NCI-H1436 (cell line): ENCODE data around the gene DCP1B.
"Not testable (repeated sequence)": the region's sequence is repeated elsewhere in the genome, so short reads cannot be mapped to it uniquely, and the experiment has no call there.

ENCODE experiments used
- DNase-seq: peaks from one replicate; lab custom pipeline; 2025; lab: John Stamatoyannopoulos, UW

DCP1B gene

DNA sequence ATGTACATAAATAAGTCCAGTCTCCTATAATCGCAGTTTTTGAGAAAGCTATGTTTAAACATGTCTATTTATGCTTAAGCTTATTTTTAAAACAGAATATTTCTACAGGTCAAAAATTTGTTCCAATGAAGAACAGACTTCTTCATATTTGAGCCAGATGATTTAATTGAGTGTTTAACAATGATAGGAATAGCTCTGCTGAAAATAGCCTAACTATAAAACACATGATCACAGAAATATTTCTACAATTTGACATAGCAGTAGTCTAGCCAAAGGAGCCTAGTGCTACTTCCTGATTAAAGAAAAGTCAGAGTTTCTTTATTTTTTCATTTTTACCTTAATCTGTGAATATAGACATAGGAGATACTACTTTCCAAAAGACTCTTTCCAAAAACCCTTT, 29.4 kb downstream of the DCP1B start:
- no peak for DNase-seq

DNA sequence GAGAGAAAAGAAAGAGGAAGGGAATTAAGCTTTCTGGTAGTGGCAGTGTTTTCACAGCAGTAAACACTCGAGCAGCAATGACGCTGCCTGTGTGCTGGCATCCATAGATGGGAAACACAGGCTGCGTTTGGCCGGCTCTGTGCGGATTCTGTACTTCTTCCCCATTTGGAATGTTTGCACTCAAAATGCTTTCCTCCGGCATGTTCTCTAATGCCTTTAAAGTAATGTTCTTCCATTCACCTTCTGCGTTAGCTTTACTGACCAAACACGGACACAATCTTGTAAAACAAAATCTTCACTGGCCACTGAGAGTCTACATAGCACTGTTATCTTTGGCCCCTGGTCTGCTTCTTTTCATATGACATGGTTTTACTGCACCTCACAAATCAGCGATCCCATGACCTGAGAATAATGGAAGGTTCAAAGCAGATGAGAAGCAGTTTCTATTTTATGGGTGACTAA, 31.4 kb downstream of the DCP1B start:
- DNase-seq = no peak

DNA sequence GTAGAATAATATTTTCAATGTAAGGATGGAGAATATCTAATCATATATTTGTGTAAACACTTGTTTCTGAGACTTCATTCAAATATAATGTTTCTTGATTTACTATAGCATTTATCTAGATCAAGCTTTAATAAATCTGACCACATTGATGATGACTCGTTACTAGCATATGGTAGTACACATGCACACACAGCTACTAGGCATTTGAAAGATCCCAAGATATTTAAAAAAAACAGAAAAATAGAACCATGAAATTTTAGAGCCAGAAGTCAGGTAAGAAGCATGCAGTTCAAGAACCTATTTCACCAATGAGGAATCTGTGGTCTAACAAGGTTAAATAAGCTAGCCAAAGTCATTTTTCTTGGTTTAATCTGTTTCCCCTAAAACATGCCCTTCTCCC, 32.0 kb downstream of the DCP1B start:
- DNase-seq = no peak

DNA sequence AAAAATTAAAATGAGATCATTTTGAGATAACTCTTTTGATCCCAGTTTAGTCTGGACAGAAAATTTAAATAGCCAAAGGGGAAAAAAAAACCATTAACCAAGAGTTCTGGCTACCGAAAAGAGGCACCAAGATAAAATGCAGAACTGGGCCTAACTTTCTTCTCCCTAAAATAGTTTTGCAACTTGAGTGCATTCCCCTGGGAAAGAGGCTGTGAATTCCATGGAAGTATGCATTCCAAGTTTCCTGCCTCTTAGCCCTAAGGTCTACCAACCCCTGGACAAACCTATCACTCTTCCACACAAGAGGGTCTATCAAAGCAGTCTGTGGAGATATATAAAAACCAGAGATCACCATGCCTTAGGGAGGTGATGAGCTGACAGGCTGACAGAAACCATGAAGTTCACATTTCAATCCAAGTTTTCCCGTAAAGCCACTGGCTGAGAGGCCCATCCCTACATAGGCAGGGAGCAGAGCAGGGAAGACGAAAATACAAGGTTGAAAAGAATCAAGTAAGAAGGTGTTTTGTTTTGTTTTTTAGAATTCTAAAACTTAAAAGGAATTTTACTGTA, 33.8 kb downstream of the DCP1B start:
- no peak for DNase-seq

DNA sequence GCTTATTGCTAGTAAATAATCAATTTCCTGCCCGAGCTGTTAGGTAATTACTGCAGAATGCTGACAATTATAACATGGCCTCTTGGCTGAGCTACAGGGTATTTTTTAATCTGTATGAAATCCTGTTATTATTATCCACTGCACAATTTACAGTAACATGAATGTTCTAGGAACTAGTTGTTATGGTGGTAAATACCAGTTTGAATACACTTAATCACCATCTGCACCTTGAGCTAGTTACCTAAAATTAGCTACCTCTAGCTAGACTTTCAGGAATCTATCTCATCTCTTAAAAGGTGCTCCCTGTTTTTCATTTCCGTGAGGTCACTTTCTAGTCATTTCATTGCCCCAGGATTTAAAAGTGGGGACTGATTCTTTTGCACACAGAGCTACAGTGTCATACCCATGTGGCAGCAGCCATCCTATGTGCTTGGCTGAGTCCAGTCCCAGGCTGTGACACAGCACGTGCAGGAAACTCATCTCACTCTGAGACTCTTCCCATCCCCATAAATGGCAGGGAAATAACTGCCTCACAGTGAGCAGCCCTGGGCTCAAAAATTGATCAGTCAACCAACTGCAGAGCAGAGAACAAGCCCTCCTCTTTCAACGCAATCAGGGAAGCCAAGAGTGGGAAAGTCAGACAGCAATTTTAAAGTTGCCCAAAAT, 37.6 kb downstream of the DCP1B start:
- peak; percentile 1 for DNase-seq

DNA sequence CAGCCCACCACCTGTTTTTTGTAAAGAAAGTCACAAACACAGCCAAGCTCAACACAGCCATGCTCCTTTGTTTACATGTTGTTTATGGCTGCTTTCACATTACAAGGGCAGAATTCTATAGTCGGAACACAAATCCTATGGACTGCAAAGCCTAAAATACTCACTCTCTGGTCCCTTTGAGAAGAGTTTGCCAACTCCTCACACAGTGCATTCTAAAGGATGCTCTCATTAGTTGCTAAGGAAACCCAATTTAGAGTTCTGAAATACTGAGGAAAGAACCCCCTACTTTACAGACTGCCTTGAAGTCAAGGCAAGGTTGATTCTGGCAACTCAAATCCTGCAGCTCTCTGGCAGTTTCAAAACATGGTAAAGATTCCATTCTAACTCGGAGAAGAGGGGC, 38.3 kb downstream of the DCP1B start:
- no peak for DNase-seq

DNA sequence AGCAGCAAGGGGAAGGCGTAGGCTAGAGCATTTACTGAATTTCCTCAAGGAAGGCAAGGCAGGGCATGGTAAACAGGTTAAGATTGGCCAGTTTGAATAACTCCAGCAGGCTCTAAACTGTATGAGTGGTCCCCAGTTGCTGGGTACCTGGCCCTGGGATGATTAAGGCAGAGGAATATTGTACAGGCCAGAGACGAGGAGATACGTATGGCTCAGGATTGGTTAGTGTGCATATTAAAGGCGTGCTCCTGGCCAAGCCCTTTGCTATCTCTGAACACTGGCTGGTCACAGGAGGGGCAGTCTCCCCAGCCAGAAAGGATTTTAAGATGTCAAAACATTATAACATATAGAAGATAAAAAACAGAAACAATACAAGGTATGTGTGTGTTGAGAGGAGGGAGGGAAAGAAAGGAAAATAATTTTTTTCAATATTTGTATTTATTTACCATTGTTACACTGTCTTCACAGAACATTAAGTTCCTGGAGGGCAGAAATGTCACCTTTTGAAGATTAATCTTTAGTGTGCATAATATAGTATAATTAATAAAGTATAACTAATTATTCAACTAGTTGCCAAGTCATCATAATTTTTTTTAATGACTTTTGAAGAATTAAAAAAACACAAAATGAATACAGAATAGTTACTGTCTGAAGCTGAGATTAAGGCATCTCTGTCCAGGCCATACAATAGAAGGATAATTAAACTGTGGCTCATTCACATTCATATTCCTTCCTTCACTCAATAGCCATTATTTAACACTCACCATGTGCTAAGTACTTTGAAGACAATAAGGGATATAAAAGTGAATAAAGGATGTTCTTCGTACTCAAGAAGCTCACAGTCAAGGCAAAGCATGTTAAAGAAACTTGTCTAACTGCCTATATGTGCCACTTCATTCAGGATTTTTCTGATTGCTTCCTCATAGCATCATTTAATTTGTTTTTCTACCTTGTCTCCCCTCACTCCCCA, 41.9 kb downstream of the DCP1B start:
- DNase-seq = no peak

DNA sequence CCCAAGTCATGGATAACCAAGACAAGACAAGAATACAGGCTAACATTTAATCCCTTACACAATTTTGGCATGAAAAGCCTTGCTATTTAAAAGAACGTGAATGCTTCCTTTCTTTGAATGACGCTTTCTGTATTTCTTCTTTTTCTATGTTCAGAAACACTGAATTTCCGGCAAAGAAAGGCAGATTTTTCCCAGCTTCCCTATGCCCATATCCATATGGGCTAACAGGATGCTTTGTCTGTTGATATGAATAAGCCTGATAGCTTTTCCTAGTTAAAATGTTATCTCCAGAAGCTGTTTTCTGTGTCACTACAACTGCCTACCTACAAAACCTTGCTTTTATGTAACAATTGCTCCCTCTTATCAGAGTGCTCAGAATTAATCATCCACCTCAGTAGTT, 47.5 kb downstream of the DCP1B start:
- DNase-seq = no peak

DNA sequence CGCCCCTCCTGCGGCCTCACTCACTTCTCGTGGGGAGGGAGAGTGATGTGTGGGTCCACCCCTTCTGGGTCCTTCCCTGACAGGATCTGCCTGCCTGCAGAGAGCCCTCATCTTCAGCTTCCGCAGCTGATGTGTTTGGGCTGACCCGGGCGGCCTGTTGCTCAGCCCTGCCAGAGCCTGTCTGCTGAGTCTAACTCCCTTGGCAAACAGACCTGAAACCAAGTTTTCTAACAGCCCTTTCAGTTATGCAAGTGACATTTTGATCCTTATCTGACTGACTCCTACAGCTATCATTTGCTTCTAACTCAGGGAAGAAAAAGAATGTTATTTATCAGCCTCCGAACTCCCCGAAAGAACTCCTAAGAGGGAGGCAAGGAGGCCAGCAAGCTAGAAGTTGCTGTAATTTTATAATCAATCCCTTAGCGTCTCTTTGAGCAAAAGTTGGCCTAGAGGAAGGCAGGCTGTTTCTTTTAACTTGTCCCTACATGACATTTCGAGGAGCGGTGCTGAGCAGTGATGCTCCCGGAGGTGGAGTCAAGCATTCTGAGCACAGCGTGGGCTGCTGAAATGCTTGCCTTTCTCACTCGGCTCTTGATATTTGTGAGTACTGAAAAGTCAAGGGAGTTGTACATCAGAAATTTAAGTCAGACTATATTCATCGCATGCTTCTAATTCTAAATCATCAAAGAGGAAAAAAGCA, 54.3 kb downstream of the DCP1B start:
- no peak for DNase-seq

DNA sequence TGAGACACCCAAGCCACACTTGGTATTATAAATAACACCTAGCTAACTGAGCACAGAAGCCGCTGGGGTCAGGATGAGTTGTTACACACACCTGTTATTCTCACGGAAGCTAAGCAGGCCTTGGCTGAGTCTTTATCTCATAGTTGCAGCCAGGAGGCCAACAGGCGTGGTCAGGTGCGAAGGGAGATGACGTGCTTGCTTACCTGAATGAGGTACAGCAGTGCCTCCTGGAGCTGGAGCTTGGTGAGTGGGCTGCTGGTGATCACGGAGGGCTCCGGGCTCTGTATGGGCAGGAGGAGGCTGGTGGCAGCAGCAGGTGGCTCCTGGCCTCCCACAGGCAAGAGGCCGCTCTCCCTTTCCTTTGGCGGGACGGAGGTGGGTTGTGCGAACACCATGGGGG, 55.4 kb downstream of the DCP1B start:
- DNase-seq = no peak

DNA sequence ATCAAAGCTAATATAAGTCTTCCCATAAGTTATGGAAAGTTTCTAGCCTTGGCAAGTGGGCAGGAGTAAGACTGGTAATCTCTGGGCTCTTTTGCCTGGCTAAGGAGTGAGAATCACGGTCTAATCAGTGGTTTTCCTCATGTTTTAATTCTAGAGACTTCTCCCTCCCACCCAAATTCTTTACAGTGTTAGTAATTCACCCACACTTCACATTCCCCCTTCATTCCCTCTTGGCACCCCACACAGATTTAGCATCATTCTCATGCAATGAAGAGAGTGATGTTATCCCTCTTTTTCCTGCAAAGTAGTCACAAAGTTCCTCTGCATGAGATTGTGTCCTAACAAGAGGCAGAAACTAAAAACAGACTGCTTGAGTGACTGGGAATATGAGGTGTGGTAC, 57.2 kb downstream of the DCP1B start:
- DNase-seq = no peak

DNA sequence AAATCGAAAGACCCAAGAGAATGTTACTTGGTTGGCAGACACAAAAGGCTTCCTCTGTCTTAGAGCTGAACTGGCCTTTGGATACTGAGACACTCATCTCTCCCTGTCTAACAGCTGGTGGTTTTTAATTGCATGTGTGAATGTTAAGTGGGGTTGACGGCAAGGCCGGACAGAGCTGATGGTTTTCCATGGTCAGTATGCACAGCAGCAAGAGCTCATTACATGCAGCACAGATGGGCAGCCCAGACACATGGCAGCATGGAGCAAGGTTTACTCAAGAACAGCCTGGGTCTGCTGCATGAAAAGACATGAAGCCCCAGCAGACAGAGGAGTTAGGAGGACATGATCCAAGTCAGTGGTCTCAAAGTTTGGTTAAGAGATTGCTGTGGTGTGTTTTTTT, 58.0 kb downstream of the DCP1B start:
- DNase-seq = no peak

DNA sequence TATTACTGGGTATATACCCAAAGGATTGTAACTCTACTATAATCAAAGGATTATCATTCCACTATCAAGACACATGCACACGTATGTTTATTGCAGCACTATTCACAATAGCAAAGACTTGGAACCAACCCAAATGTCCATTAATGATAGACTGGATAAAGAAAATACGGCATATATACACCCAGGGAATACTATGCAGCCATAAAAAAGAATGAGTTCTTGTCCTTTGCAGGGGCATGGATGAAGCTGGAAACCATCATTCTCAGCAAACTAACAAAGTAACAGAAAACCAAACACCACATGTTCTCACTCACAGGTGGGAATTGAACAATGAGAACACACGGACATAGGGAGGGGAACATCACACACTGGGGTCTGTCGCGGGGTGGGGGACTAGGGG, 58.8 kb downstream of the DCP1B start:
- DNase-seq = not testable (repeated sequence)

DNA sequence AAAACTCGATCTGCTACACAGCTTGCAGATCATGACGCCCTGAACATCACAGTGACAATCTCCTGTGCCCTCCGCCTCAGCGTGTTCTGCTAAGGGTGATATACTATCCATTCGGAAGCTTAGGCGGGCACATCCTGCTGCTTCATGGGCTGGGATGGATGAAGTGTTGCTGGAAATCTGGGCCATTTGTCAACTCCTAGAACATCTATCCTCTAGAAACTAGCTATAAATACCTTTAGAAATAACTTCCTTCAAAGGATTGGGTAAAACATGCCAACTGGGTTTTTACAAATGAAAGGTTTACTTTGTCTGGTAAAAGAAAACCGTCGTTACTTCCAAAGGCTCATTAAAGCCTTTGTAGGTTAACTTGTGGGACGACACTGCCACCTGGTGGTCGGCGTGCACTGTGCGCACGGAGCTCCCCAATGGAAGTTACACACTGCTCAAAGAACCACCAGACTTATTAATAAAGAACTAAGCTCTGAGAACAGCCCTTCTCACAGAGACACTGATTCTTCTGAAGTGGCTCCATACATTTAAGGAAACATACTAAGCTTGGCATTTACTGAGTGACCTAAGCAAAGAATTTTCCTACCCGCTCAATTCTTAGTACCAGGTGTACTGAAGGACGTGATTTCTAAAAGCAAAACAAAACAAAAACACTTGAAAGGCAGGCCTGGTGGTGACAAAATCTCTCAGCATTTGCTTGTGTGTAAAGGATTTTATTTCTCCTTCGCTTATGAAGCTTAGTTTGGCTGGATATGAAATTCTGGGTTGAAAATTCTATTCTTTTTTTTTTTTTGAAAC, 64.3 kb downstream of the DCP1B start:
- peak; percentile 78 for DNase-seq

DNA sequence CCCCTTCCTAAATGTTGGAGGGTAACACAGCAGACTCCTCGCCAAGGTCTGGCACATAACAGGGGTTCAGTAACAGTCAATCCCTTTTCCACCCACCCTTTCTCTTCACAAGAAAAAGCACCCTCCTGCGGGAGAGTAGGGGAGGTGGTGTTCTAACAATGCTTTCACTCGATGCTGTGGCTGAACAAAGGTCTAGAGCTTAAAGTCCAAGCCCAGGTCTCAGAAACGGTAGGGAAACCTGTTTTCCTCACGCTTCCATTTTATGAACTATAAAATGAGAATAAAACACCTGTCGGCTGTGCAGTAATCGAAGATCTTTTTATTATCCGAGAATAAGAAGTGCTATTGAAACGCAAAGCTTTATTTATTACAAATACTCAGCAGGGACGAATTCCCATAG, 64.9 kb downstream of the DCP1B start:
- DNase-seq = no peak

DNA sequence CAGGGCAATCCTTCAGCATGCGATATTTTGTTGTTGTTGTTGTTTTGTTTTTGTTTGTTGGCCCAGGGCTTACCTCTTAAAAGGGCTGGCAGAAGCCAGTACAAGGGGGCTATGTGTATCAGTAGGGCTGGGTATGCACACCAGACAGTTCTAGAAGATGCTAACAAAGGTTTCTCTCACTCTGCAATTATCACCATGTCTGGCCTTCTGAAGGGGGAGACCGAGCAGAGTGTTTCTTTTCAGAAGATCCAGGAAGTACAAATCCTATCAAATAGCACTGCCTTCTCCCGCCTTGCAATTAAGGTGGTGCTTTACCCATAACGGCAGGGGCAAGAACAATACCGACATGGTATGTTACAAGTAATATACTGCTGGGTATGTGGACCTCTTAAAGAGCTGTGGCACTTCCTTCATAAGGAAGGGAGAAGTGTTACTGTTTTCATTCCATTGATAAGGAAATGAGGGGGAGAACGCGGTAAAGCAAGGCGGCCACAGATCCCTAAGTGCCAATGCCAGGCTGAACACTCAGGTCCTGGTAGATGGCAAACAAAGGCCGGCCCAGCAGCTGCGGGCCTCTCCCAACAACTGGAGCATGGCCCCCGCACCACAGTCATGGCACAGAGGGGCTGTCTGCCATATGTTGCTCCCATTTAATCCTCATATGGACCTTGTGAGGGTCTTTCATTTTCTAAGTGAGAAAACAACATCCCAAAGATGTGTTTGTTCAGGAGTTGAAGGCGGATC, 66.6 kb downstream of the DCP1B start:
- no peak for DNase-seq

DNA sequence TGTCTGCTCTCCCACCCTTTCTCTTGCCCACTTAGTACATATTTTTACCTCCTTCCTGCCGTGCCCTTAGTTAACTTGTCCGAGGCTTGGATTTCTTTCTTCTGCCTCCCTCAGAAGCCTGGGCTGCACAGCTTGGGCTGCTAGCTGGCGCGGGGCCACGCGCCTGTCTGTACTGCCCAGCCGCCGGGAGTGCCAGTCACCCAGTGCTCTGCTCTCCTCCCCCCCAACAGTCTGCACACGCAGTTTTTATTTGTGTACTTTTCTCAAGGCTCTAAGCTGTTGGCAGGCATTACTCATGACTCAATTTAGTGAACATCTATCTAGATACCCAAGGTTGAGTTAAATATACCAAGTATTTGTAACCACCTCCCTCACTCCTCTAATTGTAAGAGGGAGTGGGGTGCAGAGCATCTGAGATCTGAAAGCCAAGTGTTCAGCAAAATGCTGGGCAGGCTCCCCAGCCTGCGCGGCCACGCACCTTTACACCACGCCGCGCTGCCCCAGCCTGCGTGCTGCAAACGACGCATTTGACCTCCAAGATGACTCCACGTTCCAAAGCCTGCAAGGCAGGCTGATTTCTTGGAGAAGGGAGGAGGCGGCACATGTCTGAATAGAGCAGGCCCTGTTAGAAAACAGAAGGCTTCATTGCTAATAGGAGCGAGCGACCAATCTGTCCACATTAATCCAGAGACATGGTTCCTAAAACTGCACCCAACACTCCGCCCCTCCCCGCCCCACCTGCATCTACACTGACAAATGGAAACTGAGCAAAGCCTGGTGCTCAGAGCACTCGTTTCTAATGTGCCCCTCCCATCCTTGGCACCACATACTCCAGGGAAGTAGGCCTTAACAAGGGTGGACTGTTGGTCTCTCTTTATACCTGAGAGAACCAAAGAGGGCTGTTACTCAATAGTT, 67.6 kb downstream of the DCP1B start:
- peak; percentile 47 for DNase-seq

DNA sequence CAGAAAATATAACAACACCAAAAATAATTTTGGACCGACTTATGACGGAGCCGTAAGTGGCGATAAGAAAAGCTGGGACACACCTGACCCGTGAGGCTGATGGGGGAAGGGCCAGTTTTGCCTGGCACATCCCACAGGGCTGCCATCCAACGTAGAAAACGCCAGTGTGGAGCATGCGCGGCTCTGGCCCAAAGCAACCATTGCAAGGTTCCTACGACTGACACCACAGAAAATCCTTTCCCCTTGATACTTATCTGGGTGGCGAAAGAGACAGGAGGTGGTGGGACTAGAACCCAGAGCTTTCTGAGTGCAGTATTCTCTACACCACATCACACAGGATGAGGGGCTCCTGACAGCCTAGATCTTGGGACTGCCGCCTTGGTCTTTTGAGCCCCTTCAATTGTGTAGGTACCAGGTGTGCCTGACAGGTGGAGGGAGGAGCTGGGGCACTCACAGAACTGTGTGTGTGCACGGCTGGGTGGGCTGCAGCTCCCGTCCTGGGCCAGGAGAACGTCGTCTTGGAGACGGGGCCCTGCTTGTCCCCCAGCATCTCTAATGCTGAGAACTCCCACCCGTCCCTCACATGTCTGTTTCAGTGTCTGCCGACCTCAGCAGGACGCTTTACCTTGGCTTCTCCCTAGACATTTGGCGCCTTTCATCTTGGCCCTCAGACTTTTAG, 68.4 kb downstream of the DCP1B start:
- DNase-seq = no peak

DNA sequence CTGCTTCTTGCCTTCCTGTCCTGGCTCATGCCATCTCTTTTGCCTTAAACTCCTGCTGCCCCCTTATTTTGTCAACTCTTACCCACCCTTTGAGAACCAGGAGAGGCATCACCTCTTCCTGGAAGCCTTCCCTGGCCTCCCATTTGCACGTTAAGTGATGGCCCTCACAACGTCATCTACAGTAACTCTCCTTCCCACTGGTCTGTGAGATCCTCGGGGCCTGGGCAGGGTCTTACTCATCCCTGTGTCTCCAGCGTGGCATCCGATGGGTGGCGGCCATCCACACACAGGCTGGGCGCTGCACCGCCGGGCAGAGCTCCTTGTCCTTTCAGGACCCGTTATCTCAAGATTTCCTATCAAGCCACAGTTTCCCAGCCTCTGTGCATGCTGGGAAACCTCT, 69.0 kb downstream of the DCP1B start:
- DNase-seq = no peak
